Heart left ventricle (tissue), 13 donors: Measurements from ENCODE around the gene MMP24OS.

Source experiments
- POLR2A ChIP-seq, 2 donors: fragments of 450-650 bp; IDR thresholded peaks; one replicate each; pipeline ENCODE4 v1.6.1; 2017; ENCODE audit warnings: antibody characterized with exemption in 2 of 2, mild to moderate bottlenecking in 2 of 2, moderate library complexity in 2 of 2
- TF ChIP-seq, protein P1 (sequence below), 12 donors: fragments of 200-600 bp; sonication (generic) in 4 of 12; IDR thresholded peaks; one replicate each; pipeline versions ENCODE4 v1.5.0 to v1.8.0; 2018 to 2022; ENCODE audit warnings: antibody characterized with exemption in 12 of 12, mild to moderate bottlenecking in 5 of 12
- donor health status: ischemic (EF 13 %, LVEDD 7.1; RV severe dilation, severe dysfunction).
- donor health status: DM: no; HTN: yes; CAD: no.
- donor health status: DM: no; HTN: no; CAD: no.
- donor health status: ischemic (EF 25% LVEDD 6.9; RV normal size, moderate dysfunction).
- donor health status: ischemic (EF 25% LVEDD 5.7; RV mildly dilated, moderate dysfunction).
- donor health status: ischemic (EF 35%, LVEDD 5.7; RV mildly dilated, moderate dysfunction).
- donor health status: nonischemic (EF 11% LVEDD 7.7; RV severe dilation, severe dysfunction).
- donor health status: DM: yes; HTN: yes; CAD: no.
- donor health status: PGD.
- donor health status: ischemic (EF 29% LVEDD 5.4; RV normal size, mild dysfunction).
- donor health status: nonischemic (EF 23%, LVEDD 6.1; RV moderate dilation, normal function).

- TF ChIP-seq POLR2A (IDR thresholded peaks at IDR 0.05) = no peak
- TF ChIP-seq, protein P1, sequence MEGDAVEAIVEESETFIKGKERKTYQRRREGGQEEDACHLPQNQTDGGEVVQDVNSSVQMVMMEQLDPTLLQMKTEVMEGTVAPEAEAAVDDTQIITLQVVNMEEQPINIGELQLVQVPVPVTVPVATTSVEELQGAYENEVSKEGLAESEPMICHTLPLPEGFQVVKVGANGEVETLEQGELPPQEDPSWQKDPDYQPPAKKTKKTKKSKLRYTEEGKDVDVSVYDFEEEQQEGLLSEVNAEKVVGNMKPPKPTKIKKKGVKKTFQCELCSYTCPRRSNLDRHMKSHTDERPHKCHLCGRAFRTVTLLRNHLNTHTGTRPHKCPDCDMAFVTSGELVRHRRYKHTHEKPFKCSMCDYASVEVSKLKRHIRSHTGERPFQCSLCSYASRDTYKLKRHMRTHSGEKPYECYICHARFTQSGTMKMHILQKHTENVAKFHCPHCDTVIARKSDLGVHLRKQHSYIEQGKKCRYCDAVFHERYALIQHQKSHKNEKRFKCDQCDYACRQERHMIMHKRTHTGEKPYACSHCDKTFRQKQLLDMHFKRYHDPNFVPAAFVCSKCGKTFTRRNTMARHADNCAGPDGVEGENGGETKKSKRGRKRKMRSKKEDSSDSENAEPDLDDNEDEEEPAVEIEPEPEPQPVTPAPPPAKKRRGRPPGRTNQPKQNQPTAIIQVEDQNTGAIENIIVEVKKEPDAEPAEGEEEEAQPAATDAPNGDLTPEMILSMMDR (IDR thresholded peaks at IDR 0.05) = no peak
Measured at GRCh38 chr20:35263532-35264341, 14.2 kb downstream of the MMP24OS start.
